PFSK-1 (cell line): ENCODE measurements around the gene PCSK5.

ENCODE experiments used
- FOXP2 ChIP-seq: optimal IDR thresholded peaks from 2 replicates; pipeline ENCODE3; 2011; ENCODE audit warnings: borderline replicate concordance, control low read depth, inconsistent platforms; ENCODE audit not compliant: insufficient read depth; ENCODE audit errors: extremely low read length, extremely low read depth
- POLR2AphosphoS5 ChIP-seq: IDR thresholded peaks from 2 replicates; pipeline ENCODE4 v1.6.1; 2012; ENCODE audit warnings: low read depth, mild to moderate bottlenecking, control low read depth, low read length, moderate library complexity
- SIN3A ChIP-seq: IDR thresholded peaks from 2 replicates; pipeline ENCODE4 v1.6.1; 2012; ENCODE audit warnings: mild to moderate bottlenecking, low read length, moderate library complexity, borderline replicate concordance; ENCODE audit not compliant: insufficient read depth
- TAF1 ChIP-seq: IDR thresholded peaks from 2 replicates; pipeline ENCODE4 v1.6.1; 2012; ENCODE audit warnings: low read length, control low read depth, borderline replicate concordance; ENCODE audit not compliant: insufficient read depth
- TF ChIP-seq, protein P1 (sequence below), 2 experiments: IDR thresholded peaks; 2 replicates each; pipeline versions ENCODE4 v1.6.1 to v1.8.0; 2011 to 2012; ENCODE audit warnings: low read depth in 2 of 2, low read length in 2 of 2, control low read depth in 1 of 2, inconsistent platforms in 1 of 2, mild to moderate bottlenecking in 1 of 2, moderate library complexity in 1 of 2; ENCODE audit not compliant: insufficient read depth in 1 of 2

PCSK5 gene

DNA sequence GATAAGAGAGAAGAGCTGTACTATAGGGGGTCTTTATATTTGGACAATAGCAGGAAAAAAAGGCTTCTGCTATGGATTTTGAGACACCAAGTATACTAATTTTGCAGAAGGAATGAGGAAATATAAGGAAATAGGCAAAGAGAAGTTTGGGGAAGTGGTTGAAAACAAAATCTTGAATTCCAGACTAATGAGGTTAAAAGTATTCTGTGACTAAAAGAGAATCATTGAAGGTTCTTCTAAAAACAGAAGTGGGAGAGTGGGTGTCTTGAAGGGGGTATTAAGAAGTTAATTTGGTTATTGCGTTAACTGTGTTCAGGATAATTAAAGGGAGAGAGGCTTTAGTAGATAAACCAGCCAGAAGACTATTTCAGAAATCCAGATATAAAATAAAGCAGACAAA, 355.0 kb downstream of the PCSK5 start:
- no peak for TF ChIP-seq SIN3A
- TF ChIP-seq, protein P1, sequence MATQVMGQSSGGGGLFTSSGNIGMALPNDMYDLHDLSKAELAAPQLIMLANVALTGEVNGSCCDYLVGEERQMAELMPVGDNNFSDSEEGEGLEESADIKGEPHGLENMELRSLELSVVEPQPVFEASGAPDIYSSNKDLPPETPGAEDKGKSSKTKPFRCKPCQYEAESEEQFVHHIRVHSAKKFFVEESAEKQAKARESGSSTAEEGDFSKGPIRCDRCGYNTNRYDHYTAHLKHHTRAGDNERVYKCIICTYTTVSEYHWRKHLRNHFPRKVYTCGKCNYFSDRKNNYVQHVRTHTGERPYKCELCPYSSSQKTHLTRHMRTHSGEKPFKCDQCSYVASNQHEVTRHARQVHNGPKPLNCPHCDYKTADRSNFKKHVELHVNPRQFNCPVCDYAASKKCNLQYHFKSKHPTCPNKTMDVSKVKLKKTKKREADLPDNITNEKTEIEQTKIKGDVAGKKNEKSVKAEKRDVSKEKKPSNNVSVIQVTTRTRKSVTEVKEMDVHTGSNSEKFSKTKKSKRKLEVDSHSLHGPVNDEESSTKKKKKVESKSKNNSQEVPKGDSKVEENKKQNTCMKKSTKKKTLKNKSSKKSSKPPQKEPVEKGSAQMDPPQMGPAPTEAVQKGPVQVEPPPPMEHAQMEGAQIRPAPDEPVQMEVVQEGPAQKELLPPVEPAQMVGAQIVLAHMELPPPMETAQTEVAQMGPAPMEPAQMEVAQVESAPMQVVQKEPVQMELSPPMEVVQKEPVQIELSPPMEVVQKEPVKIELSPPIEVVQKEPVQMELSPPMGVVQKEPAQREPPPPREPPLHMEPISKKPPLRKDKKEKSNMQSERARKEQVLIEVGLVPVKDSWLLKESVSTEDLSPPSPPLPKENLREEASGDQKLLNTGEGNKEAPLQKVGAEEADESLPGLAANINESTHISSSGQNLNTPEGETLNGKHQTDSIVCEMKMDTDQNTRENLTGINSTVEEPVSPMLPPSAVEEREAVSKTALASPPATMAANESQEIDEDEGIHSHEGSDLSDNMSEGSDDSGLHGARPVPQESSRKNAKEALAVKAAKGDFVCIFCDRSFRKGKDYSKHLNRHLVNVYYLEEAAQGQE (IDR thresholded peaks at IDR 0.05; ENCODE audit: insufficient read depth in 1 of 2, low read depth in 2 of 2, low read length in 2 of 2) = no peak
- no peak for TF ChIP-seq FOXP2
- no peak for TF ChIP-seq POLR2AphosphoS5
- TF ChIP-seq TAF1 = no peak

GRCh38 chr9:76246680-76247079, 356.2 kb downstream of the PCSK5 start:
- TF ChIP-seq, protein P1 (IDR thresholded peaks at IDR 0.05; ENCODE audit: insufficient read depth in 1 of 2, low read depth in 2 of 2, low read length in 2 of 2) = no peak
- TF ChIP-seq SIN3A (no peak), POLR2AphosphoS5 (no peak), TAF1 (no peak), FOXP2 (no peak)

DNA sequence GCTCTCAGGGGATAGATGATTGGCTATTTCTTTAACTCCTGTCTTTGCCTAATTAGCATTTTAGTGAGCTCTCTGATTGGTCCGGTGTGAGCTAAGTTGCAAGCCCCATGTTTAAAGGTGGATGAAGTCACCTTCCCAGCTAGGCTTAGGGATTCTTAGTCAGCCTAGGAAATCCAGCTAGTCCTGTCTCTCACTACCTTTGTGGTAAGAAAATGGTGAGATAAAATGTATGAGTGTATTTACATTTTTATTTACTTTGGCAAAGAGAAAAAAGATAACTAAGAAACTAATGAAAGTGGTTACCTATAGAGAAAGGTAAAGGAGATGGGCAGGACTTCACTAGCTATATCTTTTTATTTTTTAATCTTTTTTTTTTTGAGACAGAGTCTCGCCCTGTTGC, 357.0 kb downstream of the PCSK5 start:
- no peak for TF ChIP-seq TAF1
- TF ChIP-seq FOXP2 = no peak
- TF ChIP-seq SIN3A = no peak
- TF ChIP-seq, protein P1 (IDR thresholded peaks at IDR 0.05; ENCODE audit: insufficient read depth in 1 of 2, low read depth in 2 of 2, low read length in 2 of 2) = no peak
- TF ChIP-seq POLR2AphosphoS5 = no peak

DNA sequence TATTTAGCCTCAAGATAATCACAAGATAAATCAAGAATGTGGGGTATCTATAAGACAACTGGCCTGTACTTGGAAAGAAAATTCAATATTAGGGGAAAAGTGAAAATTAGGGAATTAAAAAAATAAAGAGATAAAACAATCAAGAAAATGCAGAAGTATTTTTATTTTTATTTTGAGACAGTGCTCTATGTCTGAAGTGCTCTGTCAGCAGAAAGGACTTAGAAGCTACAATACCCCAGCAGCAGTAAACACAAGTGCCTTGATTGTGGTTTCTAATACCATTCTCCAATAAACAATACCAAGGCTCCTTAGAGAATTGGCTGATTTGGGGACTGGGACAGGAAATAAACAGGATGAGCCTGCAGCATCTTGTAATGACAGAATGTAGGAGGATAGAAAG, 358.8 kb downstream of the PCSK5 start:
- TF ChIP-seq TAF1 (no peak), SIN3A (no peak), FOXP2 (no peak), POLR2AphosphoS5 (no peak)
- TF ChIP-seq, protein P1 (IDR thresholded peaks at IDR 0.05; ENCODE audit: insufficient read depth in 1 of 2, low read depth in 2 of 2, low read length in 2 of 2) = no peak

- TF ChIP-seq POLR2AphosphoS5 (no peak), SIN3A (no peak), TAF1 (no peak)
Measured at GRCh38 chr9:76255781-76256455, 365.4 kb downstream of the PCSK5 start.
